ENCODE measurements around the gene SENP7. TPM values are rescaled to one million over a fixed set of nuclear protein-coding genes. Genes with fewer than 3 reads are reported as not detected.

The SENP7 gene
- polyA plus RNA-seq, 1 of the 3 experiments (the other 2 are of a cell fraction), result 2.7 TPM

DNA sequence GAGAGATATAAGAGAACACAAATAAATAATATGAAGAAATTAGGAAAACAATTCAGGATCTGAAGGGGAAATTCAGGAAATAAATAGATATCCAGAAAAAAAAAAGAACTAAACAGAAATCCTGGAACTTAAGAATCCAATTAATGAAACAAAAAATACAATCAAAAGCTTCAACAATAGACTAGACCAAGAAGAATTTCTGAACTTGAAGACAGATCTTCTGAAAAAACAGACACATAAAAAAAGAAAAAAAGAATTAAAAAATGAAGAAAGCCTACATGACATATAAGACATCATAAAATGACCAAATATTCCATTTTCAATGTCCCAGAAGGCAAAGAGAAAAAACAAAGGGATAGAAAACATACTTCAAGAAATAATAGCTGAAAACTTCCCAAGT, 124.3 kb downstream of the SENP7 start:
- TF ChIP-seq REST (IDR thresholded peaks at IDR 0.05; ENCODE audit: low read depth, low read length) (no peak), TAF1 (IDR thresholded peaks at IDR 0.05; ENCODE audit: borderline replicate concordance, low read depth, low read length) (no peak), RAD21 (IDR thresholded peaks at IDR 0.05; ENCODE audit: low read length) (no peak), SMC3 (IDR thresholded peaks at IDR 0.05; ENCODE audit: low read depth, low read length) (no peak), NFIC (IDR thresholded peaks at IDR 0.05; ENCODE audit: borderline replicate concordance) (no peak), RFX5 (IDR thresholded peaks at IDR 0.05; ENCODE audit: low read length) (no peak), YY1 (IDR thresholded peaks at IDR 0.05; ENCODE audit: low read depth) (no peak), TCF12 (IDR thresholded peaks at IDR 0.05) (no peak), RXRA (IDR thresholded peaks at IDR 0.05; ENCODE audit: borderline replicate concordance, low read depth) (no peak), FOXM1 (IDR thresholded peaks at IDR 0.05; ENCODE audit: low read depth) (no peak), POLR2AphosphoS5 (IDR thresholded peaks at IDR 0.05; ENCODE audit: low read depth, low read length) (no peak), RCOR1 (IDR thresholded peaks at IDR 0.05; ENCODE audit: low read length) (no peak), EZH2phosphoT487 (IDR thresholded peaks at IDR 0.05; ENCODE audit: borderline replicate concordance, low read depth) (no peak), TEAD4 (IDR thresholded peaks at IDR 0.05; ENCODE audit: borderline replicate concordance, insufficient read depth) (no peak), MEF2A (IDR thresholded peaks at IDR 0.05; ENCODE audit: borderline replicate concordance, low read depth) (no peak), NRF1 (IDR thresholded peaks at IDR 0.05; ENCODE audit: low read depth, low read length) (no peak), EP300 (IDR thresholded peaks at IDR 0.05; ENCODE audit: borderline replicate concordance in 1 of 2, low read depth in 1 of 2, low read length in 1 of 2) (no peak), GABPA (IDR thresholded peaks at IDR 0.05; ENCODE audit: low read depth) (no peak)
- TF ChIP-seq, protein P1, sequence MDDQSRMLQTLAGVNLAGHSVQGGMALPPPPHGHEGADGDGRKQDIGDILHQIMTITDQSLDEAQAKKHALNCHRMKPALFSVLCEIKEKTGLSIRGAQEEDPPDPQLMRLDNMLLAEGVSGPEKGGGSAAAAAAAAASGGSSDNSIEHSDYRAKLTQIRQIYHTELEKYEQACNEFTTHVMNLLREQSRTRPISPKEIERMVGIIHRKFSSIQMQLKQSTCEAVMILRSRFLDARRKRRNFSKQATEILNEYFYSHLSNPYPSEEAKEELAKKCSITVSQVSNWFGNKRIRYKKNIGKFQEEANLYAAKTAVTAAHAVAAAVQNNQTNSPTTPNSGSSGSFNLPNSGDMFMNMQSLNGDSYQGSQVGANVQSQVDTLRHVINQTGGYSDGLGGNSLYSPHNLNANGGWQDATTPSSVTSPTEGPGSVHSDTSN (IDR thresholded peaks at IDR 0.05), result no peak
- TF ChIP-seq, protein P2, sequence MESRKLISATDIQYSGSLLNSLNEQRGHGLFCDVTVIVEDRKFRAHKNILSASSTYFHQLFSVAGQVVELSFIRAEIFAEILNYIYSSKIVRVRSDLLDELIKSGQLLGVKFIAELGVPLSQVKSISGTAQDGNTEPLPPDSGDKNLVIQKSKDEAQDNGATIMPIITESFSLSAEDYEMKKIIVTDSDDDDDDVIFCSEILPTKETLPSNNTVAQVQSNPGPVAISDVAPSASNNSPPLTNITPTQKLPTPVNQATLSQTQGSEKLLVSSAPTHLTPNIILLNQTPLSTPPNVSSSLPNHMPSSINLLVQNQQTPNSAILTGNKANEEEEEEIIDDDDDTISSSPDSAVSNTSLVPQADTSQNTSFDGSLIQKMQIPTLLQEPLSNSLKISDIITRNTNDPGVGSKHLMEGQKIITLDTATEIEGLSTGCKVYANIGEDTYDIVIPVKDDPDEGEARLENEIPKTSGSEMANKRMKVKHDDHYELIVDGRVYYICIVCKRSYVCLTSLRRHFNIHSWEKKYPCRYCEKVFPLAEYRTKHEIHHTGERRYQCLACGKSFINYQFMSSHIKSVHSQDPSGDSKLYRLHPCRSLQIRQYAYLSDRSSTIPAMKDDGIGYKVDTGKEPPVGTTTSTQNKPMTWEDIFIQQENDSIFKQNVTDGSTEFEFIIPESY (IDR thresholded peaks at IDR 0.05; ENCODE audit: borderline replicate concordance, low read depth), result no peak
- Histone ChIP-seq H3K4me2 (no peak overlapping the region), H3K36me3 (replicated peaks in 1 of 2; ENCODE audit: control insufficient read depth in 1 of 2, insufficient read depth in 2 of 2, low read length in 1 of 2) (peaks cover 0 to 15% of the 10 kb centered on the region in 2 experiments), H4K20me1 (ENCODE audit: insufficient read depth) (no peaks in the 10 kb centered on the region), H3F3A (replicated peaks; ENCODE audit: insufficient read depth) (no peaks in the 10 kb centered on the region), H3K4me3 (ENCODE audit: low read depth in 2 of 2, low read length in 1 of 2) (no peak overlapping the region), H3K79me2 (ENCODE audit: insufficient read depth) (peaks cover 11% of the 10 kb centered on the region; the same call in 1 of the 2 replicates), H3K9me2 (no peaks in the 10 kb centered on the region), H3K4me1 (ENCODE audit: control insufficient read depth in 1 of 2, insufficient read depth in 2 of 2, low read depth in 1 of 2, low read length in 1 of 2) (peaks cover 0 to 3% of the 10 kb centered on the region in 2 experiments; a peak in 1 of 4 replicates), H3K9ac (no peak overlapping the region), H3K27me3 (ENCODE audit: insufficient read depth) (no peaks in the 10 kb centered on the region), H3K9me3 (peaks cover 5% of the 10 kb centered on the region), H3K27ac (ENCODE audit: low read depth in 2 of 2, low read length in 1 of 2) (no peak overlapping the region), H2AFZ (ENCODE audit: low read depth) (no peak overlapping the region)
- ChIA-PET CTCF (no interaction called here), POLR2A (no interaction called here)
- no peak for DNase-seq

Data from SK-N-SH (cell line).